HG02973 (cell line): Measurements from ENCODE around the gene ACTN4.
"Not testable (repeated sequence)": the region's sequence is repeated elsewhere in the genome, so short reads cannot be mapped to it uniquely, and the experiment has no call there.

Experiments
- ATAC-seq: cut with Tn5 transposase; IDR thresholded peaks from one replicate; pipeline ENCODE4 v1.9.1; 2021; ENCODE audit warnings: moderate library complexity; ENCODE audit not compliant: unreplicated experiment

ACTN4 gene

GRCh38 chr19:38734426-38735256 lies 87.2 kb downstream of the ACTN4 start:
- ATAC-seq, result no peak

- ATAC-seq, result no peak
These were observed 87.8 kb downstream of the ACTN4 start for GRCh38 chr19:38735257-38735686.

DNA sequence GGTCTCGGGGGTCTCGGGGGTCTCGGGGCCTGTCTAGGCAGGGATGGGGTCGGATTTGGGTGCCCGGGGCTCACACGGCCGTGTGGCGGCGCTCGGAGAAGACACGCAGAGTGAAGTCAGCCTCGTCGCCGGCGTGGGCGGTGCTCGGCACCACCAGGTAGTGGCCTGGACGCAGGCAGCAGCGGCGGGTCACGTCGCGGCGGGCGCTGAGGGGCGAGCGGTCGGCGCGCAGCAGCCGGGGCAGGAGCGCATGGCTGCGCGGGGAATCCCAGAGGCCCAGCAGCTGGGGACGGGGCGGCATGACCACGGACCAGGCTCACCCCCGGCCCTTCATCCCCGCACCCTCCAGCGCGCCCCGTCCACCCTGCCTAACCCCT lies 88.6 kb downstream of the ACTN4 start:
- no peak for ATAC-seq

- ATAC-seq, result no peak
These were observed 89.2 kb downstream of the ACTN4 start for GRCh38 chr19:38736413-38737280.

- ATAC-seq, result no peak
These were observed 89.9 kb downstream of the ACTN4 start for GRCh38 chr19:38737281-38737865.

DNA sequence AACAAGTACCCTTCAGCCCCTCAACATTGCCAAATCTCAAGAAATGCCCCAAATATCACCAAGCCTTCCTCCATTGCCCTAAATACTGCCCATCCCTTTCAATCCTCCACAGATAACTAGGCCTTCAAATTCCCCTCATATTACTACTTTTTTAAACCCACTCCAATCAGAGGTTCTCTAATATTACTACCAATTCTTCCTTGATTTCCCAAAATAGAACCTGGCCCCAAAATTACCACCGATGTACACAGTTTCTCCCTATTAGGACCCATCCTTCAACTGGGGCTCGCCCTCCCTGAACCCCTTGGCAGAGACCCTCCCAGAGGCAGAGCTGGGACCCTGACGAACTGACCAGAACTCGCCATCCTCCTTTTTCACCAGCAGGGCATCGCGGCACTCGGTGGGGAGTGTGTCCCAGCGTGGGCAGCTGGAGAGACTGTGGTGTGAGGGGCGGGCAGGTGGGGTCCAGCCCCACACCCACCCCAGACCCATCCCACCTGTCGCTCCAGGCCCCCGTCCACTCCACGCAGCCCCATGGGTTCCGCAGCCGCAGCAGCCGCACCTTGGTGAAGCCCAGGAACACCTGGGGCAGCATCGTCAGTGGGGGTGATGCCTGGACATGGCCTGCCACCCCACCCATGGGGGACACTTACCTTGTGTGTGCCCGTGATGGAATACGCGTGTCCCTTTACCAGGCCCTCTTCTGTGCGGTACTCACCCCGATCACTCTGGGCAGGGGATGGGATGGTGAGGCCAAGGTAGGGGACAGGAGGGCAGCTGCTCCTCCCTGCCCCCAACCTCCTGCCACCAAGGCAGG lies 90.7 kb downstream of the ACTN4 start:
- ATAC-seq, result no peak

GRCh38 chr19:38739440-38740256 lies 92.2 kb downstream of the ACTN4 start:
- no peak for ATAC-seq

- no peak for ATAC-seq
These were observed 92.8 kb downstream of the ACTN4 start for GRCh38 chr19:38740257-38740592.

- ATAC-seq, result no peak
These were observed 93.5 kb downstream of the ACTN4 start for GRCh38 chr19:38740932-38741331.

GRCh38 chr19:38741670-38742069 lies 94.2 kb downstream of the ACTN4 start:
- ATAC-seq, result no peak

DNA sequence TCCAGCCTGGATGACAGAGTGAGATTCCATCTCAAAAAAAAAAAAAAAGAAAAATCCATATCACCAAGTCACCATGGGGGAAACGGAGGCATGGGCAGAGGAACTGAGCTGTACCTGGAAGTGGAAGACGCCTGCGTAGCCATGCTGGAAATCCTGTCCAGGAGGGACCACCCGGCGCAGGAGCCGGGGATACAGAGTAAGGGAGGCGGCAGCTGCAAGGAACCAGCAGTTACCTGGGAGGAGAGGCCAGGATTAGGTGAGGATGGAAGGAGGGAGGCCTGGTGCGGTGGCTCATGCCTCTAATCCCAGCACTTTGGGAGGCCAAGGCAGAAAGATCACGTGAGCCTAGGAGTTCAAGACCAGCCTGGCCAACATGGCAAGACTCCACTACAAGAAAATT lies 94.8 kb downstream of the ACTN4 start:
- no peak for ATAC-seq

DNA sequence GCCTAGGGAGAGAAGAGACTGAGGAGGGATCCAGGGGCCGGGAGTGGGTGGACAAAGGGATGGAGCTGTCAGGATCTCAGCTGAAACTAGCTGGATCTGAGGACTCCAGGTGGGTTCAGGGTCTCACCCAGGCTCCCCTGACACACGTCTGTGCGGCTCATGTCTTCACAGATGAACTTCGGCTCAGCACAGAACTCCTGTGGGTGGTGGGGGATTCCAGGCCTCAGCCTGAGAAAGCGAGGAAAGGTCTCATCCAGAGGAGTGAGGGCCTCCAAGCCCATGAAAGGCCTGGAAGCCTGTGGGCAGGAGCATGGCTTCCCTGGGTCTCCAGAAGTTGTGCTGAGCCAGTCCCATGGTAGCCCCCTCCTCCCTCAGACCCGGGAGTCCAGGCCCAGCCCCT lies 95.5 kb downstream of the ACTN4 start:
- no peak for ATAC-seq

- ATAC-seq, result no peak
These were observed 96.2 kb downstream of the ACTN4 start for GRCh38 chr19:38743394-38744297.

- no peak for ATAC-seq
These were observed 96.8 kb downstream of the ACTN4 start, which contains the start of gene CAPN12 for GRCh38 chr19:38744298-38744681. Gene CAPN12, minus strand, starts transcription at chr19:38744474. Its CDS starts 309 bp downstream, at chr19:38744165.

DNA sequence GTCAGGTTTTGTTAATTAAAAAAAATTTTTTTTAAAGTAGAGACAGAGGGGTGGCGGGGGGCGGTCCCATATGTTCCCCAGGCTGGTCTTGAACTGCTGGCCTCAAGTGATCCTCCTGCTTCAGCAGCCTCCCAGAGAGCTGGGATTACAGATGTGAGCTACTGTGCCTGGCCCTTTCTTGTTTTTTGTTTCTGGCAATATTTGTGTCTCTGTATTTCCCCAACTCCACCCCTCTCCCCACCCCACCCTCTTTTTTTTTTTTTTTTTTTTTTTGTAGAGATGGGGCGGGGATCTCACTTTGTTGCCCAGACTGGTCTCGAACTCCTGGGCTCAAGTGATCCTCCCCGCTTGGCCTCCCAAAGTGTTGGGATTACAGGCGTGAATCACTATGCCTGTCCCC lies 97.4 kb downstream of the ACTN4 start:
- no peak for ATAC-seq

DNA sequence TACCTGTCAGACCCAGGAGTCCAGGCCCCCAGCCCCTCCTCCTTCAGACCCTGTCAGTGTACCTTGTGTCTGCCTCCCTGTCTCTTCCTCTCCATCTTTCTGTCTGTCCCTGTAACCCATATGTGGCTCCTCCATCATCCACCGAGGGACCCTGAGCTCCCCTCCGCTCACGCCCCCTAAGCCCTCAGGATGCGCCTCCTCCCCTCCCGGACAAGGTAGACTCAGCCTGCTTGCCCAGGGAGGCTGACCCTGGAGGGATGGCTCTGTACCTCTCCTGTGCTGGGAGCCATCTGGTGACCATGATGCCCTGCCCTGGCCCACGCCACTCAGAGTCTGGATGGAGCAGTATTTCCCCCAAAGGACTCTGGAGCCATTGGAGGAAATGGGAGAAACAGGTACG lies 97.9 kb downstream of the ACTN4 start:
- no peak for ATAC-seq

DNA sequence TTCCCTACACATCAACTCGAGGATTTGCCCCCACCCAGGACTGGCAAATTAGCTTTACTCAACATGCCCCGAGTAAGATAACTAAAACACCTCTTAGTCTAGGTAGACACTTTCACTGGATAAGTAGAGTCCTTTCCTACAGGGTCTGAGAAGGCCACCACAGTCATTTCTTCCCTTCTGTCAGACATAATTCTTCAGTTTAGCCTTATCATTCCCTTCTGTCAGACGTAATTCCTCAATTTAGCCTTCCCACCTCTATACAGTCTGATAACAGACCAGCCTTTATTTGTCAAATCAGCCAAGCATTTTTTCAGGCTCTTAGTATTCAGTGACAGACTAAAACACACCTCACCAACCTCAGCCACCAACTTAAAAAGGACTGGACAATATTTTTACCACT lies 106.3 kb downstream of the ACTN4 start:
- not testable (repeated sequence) for ATAC-seq

DNA sequence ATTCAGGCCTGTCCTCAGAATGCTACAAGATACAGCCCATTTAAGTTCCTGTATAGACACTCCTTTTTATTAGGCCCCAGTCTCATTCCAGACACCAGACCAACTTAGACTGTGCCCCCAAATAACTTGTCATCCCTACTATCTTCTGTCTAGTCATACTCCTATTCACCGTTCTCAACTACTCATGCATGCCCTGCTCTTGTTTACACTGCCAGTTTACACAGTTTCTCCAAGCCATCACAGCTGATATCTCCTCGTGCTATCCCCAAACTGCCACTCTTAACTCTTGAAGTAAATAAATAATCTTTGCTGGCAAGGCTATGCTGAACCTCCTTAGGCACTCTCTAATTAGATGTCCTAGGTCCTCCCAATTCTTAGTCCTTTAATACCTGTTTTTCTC lies 106.7 kb downstream of the ACTN4 start:
- not testable (repeated sequence) for ATAC-seq

- ATAC-seq, result no peak
These were observed 112.1 kb downstream of the ACTN4 start for GRCh38 chr19:38759590-38760003.
